Measurements from ENCODE around the gene PLEKHG1.

The PLEKHG1 gene

GRCh38 chr6:150622476-150622875 is 22.8 kb downstream of the PLEKHG1 start:
- no peak for DNase-seq

- DNase-seq: no peak
Observed at GRCh38 chr6:150622941-150623874, 23.5 kb downstream of the PLEKHG1 start.

- DNase-seq: no peak
Observed at GRCh38 chr6:150624191-150624590, 24.5 kb downstream of the PLEKHG1 start.

DNA sequence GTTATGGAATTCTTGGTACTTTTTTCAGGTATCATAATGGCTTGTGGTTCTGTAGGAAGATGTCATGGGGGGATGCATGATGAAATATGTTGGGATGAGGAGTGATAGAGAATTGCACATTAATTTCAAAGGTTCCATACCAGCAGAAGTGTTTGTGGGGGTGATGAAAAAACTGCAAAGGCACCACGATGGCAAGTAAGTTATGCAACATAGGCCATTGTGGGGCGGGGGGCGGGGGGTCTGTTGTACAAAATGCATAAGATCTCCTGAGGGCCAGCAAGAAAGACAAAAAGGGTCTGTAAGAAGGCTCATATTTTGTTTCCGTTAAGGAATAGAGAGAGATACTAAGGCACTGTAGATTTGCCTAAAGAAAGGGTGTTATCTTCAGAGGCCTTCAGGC is 26.2 kb downstream of the PLEKHG1 start:
- DNase-seq: no peak

DNA sequence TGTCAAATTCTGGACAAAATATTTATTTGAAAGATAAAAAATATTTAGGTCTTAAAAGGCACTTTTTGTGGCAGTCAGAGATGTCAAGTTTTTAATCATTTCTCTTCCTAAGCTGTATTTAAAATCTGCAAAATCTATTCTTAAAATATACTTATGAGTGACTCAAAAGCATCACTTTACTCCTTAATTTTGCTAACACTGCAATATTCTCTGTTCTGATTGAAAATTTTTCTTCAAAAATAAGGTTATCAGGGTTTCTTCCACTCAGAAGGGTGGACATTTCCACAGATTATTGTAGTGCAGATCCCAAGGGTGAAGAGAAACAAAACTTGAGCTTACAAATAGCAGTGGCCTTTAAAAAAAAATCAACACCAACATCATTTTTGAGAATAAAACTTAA is 27.5 kb downstream of the PLEKHG1 start:
- DNase-seq: no peak

- no peak for DNase-seq
Observed at GRCh38 chr6:150627585-150628025, 27.9 kb downstream of the PLEKHG1 start.

GRCh38 chr6:150628908-150629307 is 29.2 kb downstream of the PLEKHG1 start:
- DNase-seq: no peak

GRCh38 chr6:150631283-150631983 is 31.7 kb downstream of the PLEKHG1 start:
- DNase-seq: no peak

- DNase-seq: no peak
Observed at GRCh38 chr6:150631984-150632642, 32.4 kb downstream of the PLEKHG1 start.

DNA sequence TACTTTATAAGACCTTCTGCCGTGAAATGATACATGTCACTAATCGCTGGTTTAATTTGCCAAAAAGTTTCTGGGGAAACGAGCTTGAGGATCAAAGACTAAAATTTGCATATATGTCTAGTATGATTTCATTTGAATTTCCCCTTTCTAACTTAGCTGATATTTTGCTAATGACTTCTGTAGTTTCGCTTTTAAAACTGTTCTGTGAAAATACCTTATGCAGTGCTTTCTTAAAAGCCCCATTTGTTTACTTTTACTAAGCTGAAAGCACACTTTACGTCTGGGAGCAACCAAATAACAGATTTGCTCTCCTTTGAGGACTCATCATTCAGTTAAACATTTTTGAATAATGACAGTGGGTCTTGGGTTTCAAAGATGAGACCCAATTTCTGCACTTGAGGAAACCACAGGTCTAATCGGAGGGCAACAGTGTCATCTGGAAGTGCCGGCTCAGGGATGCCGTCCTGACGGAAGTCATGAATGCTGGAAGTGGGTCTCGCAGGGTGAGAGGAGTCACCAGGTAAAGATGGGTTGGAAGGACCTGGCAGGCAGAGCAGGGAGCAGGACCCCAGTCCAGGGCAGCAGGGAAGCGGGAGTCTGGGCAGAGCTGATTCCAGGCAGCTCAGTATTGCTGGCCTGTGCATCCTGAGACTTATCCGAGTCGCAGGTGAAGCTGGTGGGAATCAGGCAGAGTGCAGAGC is 33.2 kb downstream of the PLEKHG1 start:
- DNase-seq: no peak

GRCh38 chr6:150633486-150633834 is 33.8 kb downstream of the PLEKHG1 start:
- no peak for DNase-seq

DNA sequence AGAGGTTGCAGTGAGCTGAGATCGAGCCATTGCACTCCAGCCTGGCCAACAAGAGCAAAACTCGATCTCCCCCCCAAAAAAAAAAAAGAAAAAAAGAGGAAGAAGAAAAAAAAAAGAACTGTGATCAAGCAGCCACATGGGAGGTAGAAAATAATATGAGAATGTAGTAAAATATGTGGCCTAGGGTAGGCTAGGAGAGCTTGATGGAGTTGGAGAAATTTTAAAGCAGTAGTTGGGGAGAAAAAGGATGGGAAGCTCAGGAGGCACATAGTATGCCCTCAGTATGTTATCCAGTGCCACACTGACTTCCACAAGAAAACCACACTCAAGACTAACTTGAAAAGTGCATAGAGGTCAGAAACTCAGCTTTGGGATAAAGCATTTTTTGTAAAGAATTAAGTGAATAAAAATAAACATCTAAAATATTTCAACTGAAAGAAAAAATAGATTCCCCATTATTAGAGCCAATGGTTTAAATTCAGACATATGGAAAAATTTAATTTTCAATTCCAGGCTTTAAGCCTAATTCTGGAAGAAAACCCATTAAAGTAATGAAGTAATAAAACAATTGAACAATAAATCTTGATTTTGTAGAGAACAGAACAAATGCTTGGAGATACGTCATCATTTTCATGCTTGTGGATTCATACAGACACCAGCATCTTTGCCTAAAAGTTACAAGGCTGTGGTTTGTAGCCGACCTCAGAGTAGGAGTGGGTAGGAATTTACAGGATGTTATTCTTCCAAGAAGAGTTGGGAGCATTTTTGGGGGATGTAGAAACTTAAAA is 34.7 kb downstream of the PLEKHG1 start:
- no peak for DNase-seq

GRCh38 chr6:150634964-150635292 is 35.2 kb downstream of the PLEKHG1 start:
- DNase-seq: no peak

DNA sequence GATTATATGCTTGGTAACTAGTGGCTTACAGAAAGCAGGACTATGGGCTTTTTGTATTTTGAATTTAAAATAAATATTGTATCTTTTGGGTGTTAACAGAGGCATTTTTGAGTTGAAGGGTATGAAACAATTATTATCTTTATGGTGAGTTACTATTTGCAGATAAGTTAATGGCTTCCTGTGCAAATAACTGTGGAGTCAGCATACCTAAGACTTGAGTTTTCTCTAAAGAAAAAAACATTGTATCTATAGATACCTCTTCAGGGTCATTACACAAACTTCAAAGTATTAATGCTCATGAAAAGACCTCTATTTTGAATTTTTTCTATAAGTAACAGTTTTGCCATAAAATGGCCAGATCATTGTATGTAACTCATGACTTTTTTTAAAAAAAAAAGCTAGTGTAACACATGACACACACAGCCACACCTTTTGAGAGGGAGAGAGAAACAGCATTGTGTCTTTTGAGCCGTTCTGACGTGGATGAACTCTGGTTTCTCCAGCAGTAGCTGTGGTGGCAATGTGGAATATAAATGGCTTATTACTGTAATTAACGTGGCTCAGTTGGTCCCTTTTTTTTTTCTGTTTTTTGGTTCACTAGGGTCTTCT is 36.3 kb downstream of the PLEKHG1 start:
- no peak for DNase-seq

DNA sequence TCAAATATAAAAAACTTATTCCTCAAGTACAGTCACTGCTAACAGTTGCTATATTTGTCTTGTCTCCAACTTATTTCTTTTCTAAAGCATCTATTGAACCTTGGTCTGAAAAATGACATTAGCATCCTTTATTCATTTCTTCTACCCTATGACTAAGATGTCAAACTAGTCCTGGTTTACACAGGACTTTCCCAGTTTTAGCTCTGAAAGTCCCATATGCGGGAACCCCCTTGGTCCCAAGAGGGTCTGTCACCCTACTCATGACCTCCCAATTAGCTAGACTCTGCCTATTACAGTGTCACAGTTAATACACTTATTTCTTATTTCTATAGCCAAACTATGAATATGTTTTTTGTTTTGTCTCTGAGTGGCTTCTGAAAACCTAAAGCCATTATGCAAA is 37.1 kb downstream of the PLEKHG1 start:
- no peak for DNase-seq

DNA sequence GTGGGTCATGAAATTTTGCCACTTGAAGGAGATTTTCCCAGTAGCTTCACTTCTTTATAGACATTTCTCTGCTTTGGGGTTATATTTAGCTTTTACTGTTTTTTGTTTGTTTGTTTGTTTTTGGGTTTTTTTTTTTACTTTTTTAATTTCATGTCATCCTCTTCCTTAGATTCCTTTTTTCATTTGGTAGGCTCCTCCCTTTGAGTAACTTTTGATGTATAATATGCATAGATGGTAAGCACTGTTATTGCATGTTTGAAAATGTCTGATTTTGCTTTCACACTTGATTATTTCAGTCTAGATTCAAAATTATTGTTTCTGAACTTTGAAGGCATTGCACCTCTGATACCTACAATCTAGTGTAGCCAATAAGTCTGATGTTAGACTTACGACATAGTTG is 37.6 kb downstream of the PLEKHG1 start:
- no peak for DNase-seq

- no peak for DNase-seq
Observed at GRCh38 chr6:150638267-150638666, 38.6 kb downstream of the PLEKHG1 start.

GRCh38 chr6:150638765-150639164 is 39.1 kb downstream of the PLEKHG1 start:
- no peak for DNase-seq

- no peak for DNase-seq
Observed at GRCh38 chr6:150639823-150640331, 40.2 kb downstream of the PLEKHG1 start.

GRCh38 chr6:150640556-150641209 is 41.0 kb downstream of the PLEKHG1 start:
- no peak for DNase-seq

Data from stimulated activated CD4-positive, alpha-beta T cell treated with anti-CD3 and anti-CD28 coated beads, Interleukin-12 subunit alpha, Interleukin-12 subunit beta, amount 100 ng/mL, for 4 hours (primary cell).